Smooth muscle cell (in vitro differentiated cells): ENCODE data around the gene SYNM. TPM values are rescaled to one million over a fixed set of nuclear protein-coding genes. Genes with fewer than 3 reads are reported as not detected.

Source experiments
- DNase-seq: peaks from one replicate; lab custom pipeline; 2025; ENCODE audit not compliant: unreplicated experiment; lab: John Stamatoyannopoulos, UW
- H2AFZ ChIP-seq: fragments of 200-600 bp; sonication (generic); 2 replicates; pipeline ENCODE4 v1.6.0; 2016; ENCODE audit warnings: antibody characterized with exemption, low read depth, mild to moderate bottlenecking
- H3F3A ChIP-seq: fragments of 200-600 bp; sonication (generic); 2 replicates; pipeline ENCODE4 v1.6.0; 2017; ENCODE audit warnings: antibody characterized with exemption, low read depth
- H3K27ac ChIP-seq: fragments of 200-600 bp; sonication (generic); 2 replicates; pipeline ENCODE4 v1.5.1; 2016; ENCODE audit warnings: low read depth, mild to moderate bottlenecking
- H3K27me3 ChIP-seq: fragments of 200-600 bp; sonication (generic); 2 replicates; pipeline ENCODE4 v1.6.1; 2016; ENCODE audit warnings: low read depth, mild to moderate bottlenecking
- H3K36me3 ChIP-seq: fragments of 200-600 bp; sonication (generic); 2 replicates; pipeline ENCODE4 v1.5.1; 2016; ENCODE audit warnings: low read depth
- H3K4me1 ChIP-seq: fragments of 200-600 bp; sonication (generic); 2 replicates; pipeline ENCODE4 v1.5.1; 2016; ENCODE audit warnings: low read depth
- H3K4me2 ChIP-seq: fragments of 200-600 bp; sonication (generic); 2 replicates; pipeline ENCODE4 v1.6.0; 2016; ENCODE audit warnings: mild to moderate bottlenecking
- H3K4me3 ChIP-seq: fragments of 200-600 bp; sonication (generic); 2 replicates; pipeline ENCODE4 v1.5.1; 2016; ENCODE audit warnings: mild to moderate bottlenecking
- H3K79me2 ChIP-seq: fragments of 200-600 bp; sonication (generic); 2 replicates; pipeline ENCODE4 v1.6.0; 2016; ENCODE audit warnings: low read depth, mild to moderate bottlenecking
- H3K9ac ChIP-seq: fragments of 200-600 bp; sonication (generic); 2 replicates; pipeline ENCODE4 v1.6.0; 2016; ENCODE audit warnings: low read depth
- H3K9me3 ChIP-seq: fragments of 200-600 bp; sonication (generic); replicated peaks from 2 replicates; pipeline ENCODE4 v1.5.1; 2016; ENCODE audit warnings: low read depth
- H4K20me1 ChIP-seq: fragments of 200-600 bp; sonication (generic); 2 replicates; pipeline ENCODE4 v1.6.0; 2016; ENCODE audit warnings: low read depth
- CTCF ChIP-seq: fragments of 200-600 bp; sonication (generic); IDR thresholded peaks from 2 replicates; pipeline ENCODE4 v1.5.1; 2017; ENCODE audit warnings: borderline replicate concordance, mild to moderate bottlenecking, antibody characterized with exemption; ENCODE audit not compliant: insufficient read depth, poor library complexity, severe bottlenecking
- WGBS: methylation state at CpG from one replicate; pipeline ENCODE4 v1.1.7; 2016; ENCODE audit warnings: low lambda C conversion rate; 5-methylcytosine and 5-hydroxymethylcytosine counted together
- polyA plus RNA-seq: library from polyadenylated mRNA; unstranded; fragments of >200 nt; fragmentation: Nextera tagmentation; extraction: Ambion mirVana; gene quantifications from 2 replicates; pipeline ENCODE4 v1.2.1, GENCODE V29; 2016
- total RNA-seq: library from RNA; depleted of rRNA; stranded (reverse); fragments of >200 nt; gene quantifications from 2 replicates; pipeline ENCODE4 v1.2.3, GENCODE V29; 2014

Gene SYNM
- total and polyA plus RNA-seq, 2 experiments from 2014 or later: 1.3 to 3.0 TPM

GRCh38 chr15:99157456-99157855, 52.6 kb downstream of the SYNM start:
- no peak for DNase-seq
- TF ChIP-seq CTCF: no peak
- no peaks in the 10 kb centered on the region for H4K20me1 ChIP-seq
- 93% methylated on average over 3 of the region's 3 CpGs for WGBS
- H3K4me3 ChIP-seq: no peak overlapping the region
- no peaks in the 10 kb centered on the region for H3K79me2 ChIP-seq
- H3K27me3 ChIP-seq: no peaks in the 10 kb centered on the region
- H2AFZ ChIP-seq: no peak overlapping the region
- no peaks in the 10 kb centered on the region for H3F3A ChIP-seq
- H3K9me3 ChIP-seq: no peaks in the 10 kb centered on the region
- H3K36me3 ChIP-seq: peaks cover 8% of the 10 kb centered on the region
- H3K9ac ChIP-seq: no peak overlapping the region
- no peak overlapping the region for H3K4me2 ChIP-seq
- no peak overlapping the region for H3K27ac ChIP-seq
- H3K4me1 ChIP-seq: peaks cover 9% of the 10 kb centered on the region

- H3K4me1 ChIP-seq: peaks cover 9% of the 10 kb centered on the region
- peaks cover 8% of the 10 kb centered on the region for H3K36me3 ChIP-seq
- 95% methylated on average over 6 of the region's 6 CpGs for WGBS
- H3K9ac ChIP-seq: no peak overlapping the region
- TF ChIP-seq CTCF: no peak
- no peaks in the 10 kb centered on the region for H3K9me3 ChIP-seq
- no peaks in the 10 kb centered on the region for H4K20me1 ChIP-seq
- H3K4me3 ChIP-seq: no peak overlapping the region
- H2AFZ ChIP-seq: no peak overlapping the region
- DNase-seq: no peak
- no peaks in the 10 kb centered on the region for H3K79me2 ChIP-seq
- H3K27ac ChIP-seq: no peak overlapping the region
- no peaks in the 10 kb centered on the region for H3F3A ChIP-seq
- H3K27me3 ChIP-seq: no peaks in the 10 kb centered on the region
- no peak overlapping the region for H3K4me2 ChIP-seq
These were observed 53.9 kb downstream of the SYNM start for GRCh38 chr15:99158626-99159412.

- no peak for DNase-seq
- H2AFZ ChIP-seq: no peak overlapping the region
- H4K20me1 ChIP-seq: no peaks in the 10 kb centered on the region
- no peaks in the 10 kb centered on the region for H3K9me3 ChIP-seq
- no peaks in the 10 kb centered on the region for H3K79me2 ChIP-seq
- 94% methylated on average over 4 of the region's 4 CpGs for WGBS
- H3K4me2 ChIP-seq: no peak overlapping the region
- no peaks in the 10 kb centered on the region for H3K4me1 ChIP-seq
- no peak overlapping the region for H3K9ac ChIP-seq
- H3K36me3 ChIP-seq: peaks cover 3% of the 10 kb centered on the region
- no peak overlapping the region for H3K4me3 ChIP-seq
- TF ChIP-seq CTCF: no peak
- H3F3A ChIP-seq: no peaks in the 10 kb centered on the region
- H3K27ac ChIP-seq: no peak overlapping the region
- H3K27me3 ChIP-seq: no peaks in the 10 kb centered on the region
These were observed 58.6 kb downstream of the SYNM start for GRCh38 chr15:99163271-99164062.
